Subcutaneous adipose tissue (tissue), 4 donors: ENCODE measurements around the gene CCDC187. TPM values are rescaled to one million over a fixed set of nuclear protein-coding genes. Genes with fewer than 3 reads are reported as not detected.

Experiments
- total RNA-seq, 4 donors: library from RNA; depleted of rRNA; stranded (reverse); fragments of >200 nt; gene quantifications; one replicate each; pipeline ENCODE4 v1.1.0, GENCODE V29; 2016
- TF ChIP-seq, protein P1 (sequence below): fragments of 450-650 bp; IDR thresholded peaks from one replicate; pipeline ENCODE4 v1.5.1; 2016; ENCODE audit warnings: low read depth, mild to moderate bottlenecking, control low read depth, antibody characterized with exemption, moderate library complexity

CCDC187 gene
- total RNA-seq, 4 donors from 2014 or later, result not detected

- TF ChIP-seq, protein P1, sequence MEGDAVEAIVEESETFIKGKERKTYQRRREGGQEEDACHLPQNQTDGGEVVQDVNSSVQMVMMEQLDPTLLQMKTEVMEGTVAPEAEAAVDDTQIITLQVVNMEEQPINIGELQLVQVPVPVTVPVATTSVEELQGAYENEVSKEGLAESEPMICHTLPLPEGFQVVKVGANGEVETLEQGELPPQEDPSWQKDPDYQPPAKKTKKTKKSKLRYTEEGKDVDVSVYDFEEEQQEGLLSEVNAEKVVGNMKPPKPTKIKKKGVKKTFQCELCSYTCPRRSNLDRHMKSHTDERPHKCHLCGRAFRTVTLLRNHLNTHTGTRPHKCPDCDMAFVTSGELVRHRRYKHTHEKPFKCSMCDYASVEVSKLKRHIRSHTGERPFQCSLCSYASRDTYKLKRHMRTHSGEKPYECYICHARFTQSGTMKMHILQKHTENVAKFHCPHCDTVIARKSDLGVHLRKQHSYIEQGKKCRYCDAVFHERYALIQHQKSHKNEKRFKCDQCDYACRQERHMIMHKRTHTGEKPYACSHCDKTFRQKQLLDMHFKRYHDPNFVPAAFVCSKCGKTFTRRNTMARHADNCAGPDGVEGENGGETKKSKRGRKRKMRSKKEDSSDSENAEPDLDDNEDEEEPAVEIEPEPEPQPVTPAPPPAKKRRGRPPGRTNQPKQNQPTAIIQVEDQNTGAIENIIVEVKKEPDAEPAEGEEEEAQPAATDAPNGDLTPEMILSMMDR, result no peak
Observed at GRCh38 chr9:136316896-136317676, 13.2 kb upstream of the CCDC187 start.

GRCh38 chr9:136316271-136316751, 12.4 kb upstream of the CCDC187 start:
- TF ChIP-seq, protein P1, result no peak

DNA sequence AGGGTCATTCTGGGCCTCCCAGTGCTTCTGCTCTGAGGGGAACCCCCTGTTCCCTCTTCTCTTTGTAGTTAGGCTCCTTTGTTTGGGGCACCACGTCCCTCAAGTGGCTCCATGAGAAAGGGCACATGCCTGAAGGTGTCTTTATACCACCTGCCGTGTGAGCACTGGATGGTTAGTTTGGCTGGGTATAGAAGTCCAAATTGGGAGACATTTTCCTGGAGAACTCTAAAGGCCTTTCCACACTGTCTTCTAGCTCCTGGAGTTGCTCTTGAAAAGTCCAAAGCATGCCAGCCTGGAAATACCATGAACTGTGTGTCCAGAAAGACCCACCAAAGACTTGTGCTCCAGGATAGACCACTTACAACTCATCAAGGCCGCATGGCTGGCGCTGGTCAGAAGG, 11.1 kb upstream of the CCDC187 start:
- TF ChIP-seq, protein P1, result no peak

DNA sequence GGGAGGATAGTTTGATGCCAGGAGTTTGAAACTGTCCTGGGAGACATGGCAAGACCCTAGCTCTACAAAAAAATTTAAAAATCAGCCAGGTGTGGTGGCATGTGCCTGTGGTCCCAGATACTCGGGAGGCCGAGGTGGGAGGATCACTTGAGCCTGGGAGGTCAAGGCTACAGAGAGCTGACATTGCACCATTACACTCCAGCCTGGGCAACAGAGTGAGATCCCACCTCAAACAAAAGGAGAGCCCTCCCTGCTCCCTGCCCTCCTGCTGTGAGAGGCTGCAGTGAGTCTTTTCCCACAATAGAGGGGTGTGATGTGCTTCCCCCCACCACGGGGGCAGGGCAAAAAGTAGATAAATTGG, 10.1 kb upstream of the CCDC187 start:
- TF ChIP-seq, protein P1, result no peak

DNA sequence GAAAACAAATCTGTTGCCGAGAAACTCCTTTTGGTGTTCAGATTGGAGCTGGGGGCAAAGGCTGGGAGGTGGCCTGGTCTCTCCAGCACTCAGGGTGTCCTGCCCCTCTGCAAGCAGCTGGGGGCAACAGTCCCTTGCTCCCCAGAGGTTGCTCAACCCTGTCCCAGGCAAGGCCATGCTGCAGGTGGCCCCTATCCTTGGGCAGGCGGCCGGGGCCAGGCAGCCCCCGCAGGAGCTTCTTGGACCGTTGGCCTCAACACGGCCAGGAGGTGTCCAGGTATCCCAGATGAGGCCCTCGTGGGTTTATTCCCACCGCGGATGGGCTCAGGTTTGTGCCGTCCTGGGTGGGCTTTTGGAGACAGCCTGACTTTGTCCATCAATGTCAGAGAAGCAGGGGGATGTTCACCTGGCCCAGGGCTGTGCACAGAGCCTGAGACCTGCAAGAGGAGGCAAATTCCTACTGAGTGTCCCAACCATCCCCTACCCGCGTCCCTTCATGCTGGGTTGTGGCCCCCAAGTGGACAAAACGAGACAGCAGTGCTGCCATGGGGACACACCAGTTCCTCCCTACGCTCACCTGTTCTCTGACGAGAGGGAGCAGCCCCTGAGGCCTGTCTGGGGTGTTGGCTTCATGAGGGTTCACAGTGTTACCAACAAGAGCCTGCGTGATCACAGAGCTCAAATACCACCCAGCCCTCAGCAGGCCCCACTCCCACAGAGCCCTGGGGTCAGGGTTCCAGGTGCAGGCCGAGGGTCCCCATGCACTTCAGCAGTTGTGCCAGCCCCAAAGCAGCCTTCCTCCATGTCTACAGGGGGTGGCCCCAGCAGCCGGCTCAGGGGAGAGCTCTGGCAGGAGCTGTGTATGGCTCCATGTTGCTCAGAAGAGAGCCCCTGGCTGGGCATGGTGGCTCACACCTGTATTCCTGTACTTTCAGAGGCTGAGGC, 9.5 kb upstream of the CCDC187 start:
- TF ChIP-seq, protein P1, result no peak

- TF ChIP-seq, protein P1, result no peak
Observed at GRCh38 chr9:136312436-136312835, 8.5 kb upstream of the CCDC187 start.

DNA sequence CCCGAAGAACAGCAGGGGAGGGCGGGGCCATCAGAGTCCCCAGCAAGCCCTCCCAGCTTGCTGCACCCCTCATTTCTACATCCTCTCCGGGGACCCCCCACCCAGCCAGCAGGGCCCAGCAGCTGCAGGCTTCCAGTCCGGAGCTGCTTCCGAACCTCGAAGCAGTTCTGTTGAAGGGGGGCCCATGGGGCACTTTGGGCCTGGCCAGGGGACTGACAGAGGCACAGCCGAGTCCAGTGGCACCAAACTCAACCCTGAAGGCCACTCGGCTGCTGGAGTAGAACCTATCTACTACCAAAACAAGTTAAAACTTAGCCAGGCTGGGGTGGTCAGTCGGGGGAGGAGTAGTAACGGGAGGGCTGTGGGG, 8.1 kb upstream of the CCDC187 start:
- TF ChIP-seq, protein P1, result no peak
